Measurements from ENCODE around the gene CDC42EP4.

The CDC42EP4 gene

DNA sequence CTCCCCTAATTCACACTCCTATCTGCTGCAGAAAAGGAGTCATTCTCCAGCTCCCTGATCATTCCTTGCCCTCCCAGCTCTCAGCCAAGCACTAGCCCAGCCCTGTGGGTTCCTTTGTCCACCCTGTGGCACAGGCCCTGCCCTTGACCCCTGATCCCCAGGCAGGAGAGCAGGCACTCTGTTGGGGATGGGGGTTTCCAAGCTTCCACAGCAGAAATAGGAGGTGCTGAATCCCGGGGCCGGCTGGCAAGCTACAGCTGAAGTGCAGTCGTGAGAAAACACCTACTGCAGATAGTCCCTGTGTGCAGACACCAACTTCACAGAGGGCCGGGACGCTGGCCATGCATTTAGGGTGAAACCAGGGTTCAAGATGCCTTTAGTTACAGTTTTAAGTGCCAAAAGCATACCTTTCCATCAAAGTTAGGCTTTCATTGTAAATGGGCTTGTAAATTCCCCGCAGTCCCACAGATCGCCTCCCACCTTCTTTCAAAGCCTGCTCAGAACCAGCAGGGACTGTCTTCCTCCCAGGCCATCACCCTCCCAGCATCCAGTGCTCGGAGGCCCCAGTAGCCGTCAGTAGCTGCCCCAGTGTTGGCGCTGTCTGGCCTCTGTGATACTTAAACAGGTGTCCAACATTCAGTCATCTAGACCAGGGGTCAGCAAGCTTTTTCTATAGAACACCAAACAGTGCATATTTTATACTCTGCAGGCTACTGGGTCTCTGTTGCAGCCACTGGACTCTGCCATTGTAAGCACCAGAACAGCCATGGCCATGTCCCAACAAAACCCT, 60.8 kb downstream of the CDC42EP4 start:
- no peak for DNase-seq (ENCODE audit: low spot score)

DNA sequence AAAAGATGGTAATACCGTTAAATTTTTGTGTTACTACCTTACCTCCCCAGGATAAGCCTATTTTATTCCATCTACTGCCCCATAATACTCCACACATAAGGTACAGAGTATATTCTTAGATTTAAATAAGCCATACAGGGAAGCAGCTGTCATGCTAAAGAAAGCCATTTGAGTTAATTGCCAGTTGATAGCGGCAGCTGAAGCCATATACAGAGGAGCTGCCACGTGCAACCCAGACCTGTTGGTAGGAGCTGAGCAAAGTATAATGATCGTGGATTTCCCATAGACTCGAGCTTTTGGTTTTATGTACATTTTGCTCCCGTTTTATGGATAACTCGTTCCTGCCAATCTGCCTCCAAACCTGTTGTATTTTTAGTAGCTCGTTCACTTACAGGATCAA, 62.1 kb downstream of the CDC42EP4 start:
- DNase-seq (ENCODE audit: low spot score), result no peak

DNA sequence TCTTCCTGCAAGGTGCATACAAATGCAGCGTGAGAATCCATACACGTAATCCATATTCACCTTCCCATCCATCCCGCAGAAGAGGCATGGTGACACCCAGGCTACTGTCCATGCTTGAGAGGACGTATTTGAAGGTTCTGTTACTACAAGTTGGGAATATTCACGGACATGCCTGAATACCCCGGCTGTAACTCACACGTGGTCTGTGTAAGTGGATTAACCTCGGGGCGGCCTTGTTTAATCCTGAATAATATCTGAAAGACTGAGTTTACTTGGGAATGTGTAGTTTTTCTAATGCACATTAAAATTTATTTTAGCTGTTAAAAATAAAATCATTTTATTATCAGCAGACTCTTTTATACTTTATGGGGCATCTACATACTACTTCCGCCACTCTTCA, 63.3 kb downstream of the CDC42EP4 start:
- no peak for DNase-seq (ENCODE audit: low spot score)

DNA sequence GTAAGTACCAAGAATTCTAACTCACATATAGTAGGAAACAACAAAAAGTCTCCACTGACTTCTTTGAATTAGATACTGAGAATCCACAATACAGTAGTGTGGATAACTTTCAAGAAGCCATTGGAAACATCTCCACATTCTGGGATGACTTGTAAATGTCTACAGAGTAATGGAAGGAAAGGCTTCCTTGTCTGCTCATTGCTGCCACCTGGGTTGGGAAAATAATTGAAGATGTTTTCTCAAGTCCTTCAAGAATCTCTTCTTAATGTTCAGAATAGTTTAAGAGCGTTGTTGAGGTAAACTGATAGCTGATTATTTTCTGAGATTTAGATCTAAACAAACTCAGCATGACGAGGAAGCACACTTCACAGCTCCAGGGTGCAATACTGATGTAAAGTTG, 64.1 kb downstream of the CDC42EP4 start:
- peak; percentile 63 for DNase-seq (ENCODE audit: low spot score)

DNA sequence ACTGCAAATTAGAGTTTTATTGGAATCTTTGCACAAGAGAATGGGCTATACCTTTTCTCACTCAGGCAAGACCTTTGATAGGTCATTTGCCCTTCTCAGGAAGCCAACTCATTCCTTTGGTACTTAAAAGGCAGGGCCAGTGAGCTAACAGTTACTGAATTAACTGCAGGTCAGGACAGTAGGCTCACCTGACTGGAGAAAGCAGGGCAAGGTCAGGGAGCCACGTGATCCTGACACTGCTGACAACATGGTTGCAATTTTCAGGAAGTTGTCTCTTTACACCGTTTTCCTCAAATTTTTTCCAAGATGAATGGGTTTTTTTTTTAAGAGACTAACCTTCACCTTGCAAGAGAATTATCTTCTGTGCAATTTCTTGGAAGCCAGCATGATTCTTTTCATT, 71.2 kb downstream of the CDC42EP4 start:
- no peak for DNase-seq (ENCODE audit: low spot score)

DNA sequence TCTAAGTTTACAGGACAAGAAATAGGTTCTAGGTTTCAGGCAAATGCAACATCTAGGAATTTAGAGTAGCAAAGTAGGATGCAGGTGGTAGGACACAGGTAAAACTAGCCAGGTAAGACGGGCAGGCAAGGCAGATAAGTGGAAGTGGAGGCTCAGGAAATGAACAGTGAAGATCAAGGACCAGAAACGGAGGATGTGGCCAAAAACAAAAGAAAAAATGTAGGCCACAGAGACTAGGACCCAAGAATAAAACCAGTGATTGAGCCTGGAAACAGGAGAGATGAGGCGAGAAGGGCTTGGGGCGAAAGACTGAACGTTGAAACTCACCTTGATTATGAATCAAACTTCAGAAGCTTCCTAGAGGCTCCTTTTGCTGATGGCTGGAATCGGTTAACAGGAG, 74.1 kb downstream of the CDC42EP4 start:
- no peak for DNase-seq (ENCODE audit: low spot score)

DNA sequence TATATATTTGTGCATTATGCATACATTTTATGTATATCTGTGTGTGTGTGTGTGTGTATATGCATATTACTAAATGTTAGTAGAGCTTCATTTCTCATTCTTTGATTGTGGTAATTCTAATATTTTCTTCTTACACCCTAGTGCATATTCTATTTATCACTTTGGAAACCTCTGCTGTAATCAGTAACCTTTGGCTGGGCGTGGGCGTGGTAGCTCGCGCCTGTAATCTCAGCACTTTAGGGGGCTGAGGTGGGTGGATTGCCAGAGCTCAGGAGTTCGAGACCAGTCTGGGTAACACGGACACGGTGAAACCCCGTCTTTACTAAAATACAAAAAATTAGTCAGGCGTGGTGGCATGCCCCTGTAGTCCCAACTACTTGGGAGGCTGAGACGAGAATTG, 77.1 kb downstream of the CDC42EP4 start:
- DNase-seq (ENCODE audit: low spot score), result no peak
